ENCODE results near the gene ATAT1.

The ATAT1 gene

DNA sequence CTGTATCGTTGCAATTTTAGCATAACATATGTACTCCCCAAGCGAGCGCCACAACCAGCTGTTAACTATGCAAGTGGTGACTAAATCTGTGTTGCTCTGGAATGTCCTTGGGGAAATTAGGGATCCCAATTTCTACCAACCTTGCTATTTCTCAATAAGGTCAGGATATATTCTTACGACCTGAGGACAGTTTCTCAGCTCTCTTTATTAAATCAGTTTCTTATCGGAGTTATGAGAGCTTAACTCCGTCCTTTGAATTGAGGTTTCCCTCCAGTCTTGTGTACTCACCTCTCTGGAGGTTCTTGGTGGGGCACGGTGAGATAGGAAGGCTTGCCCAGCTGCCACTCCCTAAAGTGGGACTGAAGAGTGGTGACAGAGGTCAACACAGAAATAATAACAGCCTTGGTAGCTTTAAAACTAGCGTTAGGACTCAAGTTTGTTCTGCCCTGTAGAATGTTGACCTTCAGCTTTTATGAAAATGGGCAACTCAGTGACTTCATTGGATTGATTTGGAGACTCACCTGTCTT is 8.3 kb upstream of the ATAT1 start:
- Mint-ChIP-seq H3K27me3 (no peaks in the 10 kb centered on the region), H3K4me3 (peak overlapping the region; percentile 91 to 93), H3K9me3 (no peaks in the 10 kb centered on the region), H3K27ac (peak overlapping the region; percentile 100), H3K4me1 (peaks cover 67% of the 10 kb centered on the region)
- no peak for DNase-seq
- no peak for ATAC-seq

GRCh38 chr6:30619561-30619960 is 7.1 kb upstream of the ATAT1 start:
- no peak for ATAC-seq
- Mint-ChIP-seq H3K9me3 (no peaks in the 10 kb centered on the region), H3K27me3 (no peaks in the 10 kb centered on the region), H3K4me1 (peaks cover 55% of the 10 kb centered on the region), H3K27ac (peak overlapping the region in 1 of 2 donors; percentile 42), H3K4me3 (peak overlapping the region; percentile 91 to 93)
- DNase-seq = no peak

- Mint-ChIP-seq H3K4me1 (peaks cover 45% of the 10 kb centered on the region), H3K27ac (peak overlapping the region in 1 of 2 donors; percentile 28), H3K9me3 (no peaks in the 10 kb centered on the region), H3K27me3 (no peaks in the 10 kb centered on the region), H3K4me3 (no peak overlapping the region)
- no peak for ATAC-seq
- DNase-seq = no peak
Measured at GRCh38 chr6:30625511-30625910, 1.2 kb upstream of the ATAT1 start.

GRCh38 chr6:30635834-30636233 is 9.2 kb downstream of the ATAT1 start:
- no peaks in the 10 kb centered on the region for H3K9me3 Mint-ChIP-seq

DNA sequence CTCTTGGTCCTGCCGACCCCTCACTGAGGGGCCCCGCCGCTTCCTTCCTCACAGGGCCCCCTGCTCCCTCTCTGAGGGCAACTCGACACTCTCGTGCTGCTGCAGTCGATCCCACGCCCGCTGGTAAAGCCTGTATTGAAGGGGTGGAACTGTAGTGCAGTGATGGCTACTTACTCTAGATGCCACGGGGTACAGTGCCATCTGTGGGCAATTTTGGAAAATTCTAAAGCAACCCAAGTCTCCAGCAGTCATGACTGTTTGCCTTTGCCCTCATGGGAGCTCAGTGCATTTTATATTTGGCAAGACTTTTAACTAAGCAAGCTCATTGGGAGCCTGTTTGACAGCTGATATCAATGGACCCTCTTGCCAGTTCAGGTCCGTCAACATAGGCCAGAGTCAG is 13.8 kb downstream of the ATAT1 start:
- Mint-ChIP-seq H3K9me3 (no peaks in the 10 kb centered on the region), H3K27me3 (no peaks in the 10 kb centered on the region), H3K27ac (peak overlapping the region in 1 of 2 donors; percentile 84), H3K4me1 (peaks cover 21% of the 10 kb centered on the region), H3K4me3 (no peak overlapping the region)
- DNase-seq = no peak
- ATAC-seq = peak; percentile 64

More at GRCh38 chr6:30635834-30636233, 9.2 kb downstream of the ATAT1 start:
- DNase-seq = no peak
- Mint-ChIP-seq H3K27ac (peak overlapping the region in 1 of 2 donors; percentile 17), H3K4me3 (no peak overlapping the region), H3K4me1 (peaks cover 7% of the 10 kb centered on the region), H3K27me3 (no peaks in the 10 kb centered on the region)
- ATAC-seq = no peak

GRCh38 chr6:30641048-30641447 is 14.4 kb downstream of the ATAT1 start:
- peak overlapping the region in 1 of 2 donors; percentile 74 for H3K27ac Mint-ChIP-seq
- no peaks in the 10 kb centered on the region for H3K27me3 Mint-ChIP-seq
- no peak overlapping the region for H3K4me3 Mint-ChIP-seq
- DNase-seq (no peak), ATAC-seq (peak; percentile 58)
- peaks cover 27% of the 10 kb centered on the region for H3K4me1 Mint-ChIP-seq
- H3K9me3 Mint-ChIP-seq = no peaks in the 10 kb centered on the region

- no peak overlapping the region for H3K4me3 Mint-ChIP-seq
- no peak overlapping the region for H3K27ac Mint-ChIP-seq
Measured at GRCh38 chr6:30643656-30644055, 17.0 kb downstream of the ATAT1 start.

DNA sequence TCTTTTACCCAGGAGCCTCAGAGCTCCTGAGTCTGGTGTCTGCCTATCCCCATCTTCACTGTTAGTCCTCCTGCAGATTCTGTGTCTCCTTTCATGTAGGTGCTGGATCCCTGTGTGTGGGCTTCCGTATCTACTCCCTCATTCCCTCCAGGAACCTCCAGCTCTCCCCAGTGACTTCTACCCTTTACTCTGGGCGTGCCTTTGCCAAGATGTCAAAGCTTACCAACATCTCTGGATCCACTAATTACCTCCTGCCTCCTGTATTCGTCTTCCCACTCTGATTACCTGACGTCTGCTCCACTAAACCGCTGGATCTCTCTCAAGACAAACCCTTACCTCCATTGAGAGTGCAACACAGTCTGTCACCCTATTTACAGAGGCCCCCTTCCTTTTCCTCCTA is 18.1 kb downstream of the ATAT1 start:
- H3K4me3 Mint-ChIP-seq = no peak overlapping the region
- ATAC-seq (no peak), DNase-seq (no peak)
- H3K27ac Mint-ChIP-seq = no peak overlapping the region
- no peaks in the 10 kb centered on the region for H3K9me3 Mint-ChIP-seq
- H3K27me3 Mint-ChIP-seq = no peaks in the 10 kb centered on the region
- peaks cover 46% of the 10 kb centered on the region for H3K4me1 Mint-ChIP-seq

More at GRCh38 chr6:30643656-30644055, 17.0 kb downstream of the ATAT1 start:
- ATAC-seq = no peak
- no peak for DNase-seq
- H3K4me1 Mint-ChIP-seq = peaks cover 35% of the 10 kb centered on the region
- H3K9me3 Mint-ChIP-seq = no peaks in the 10 kb centered on the region
- H3K27me3 Mint-ChIP-seq = no peaks in the 10 kb centered on the region

GRCh38 chr6:30645989-30646388 is 19.3 kb downstream of the ATAT1 start:
- ATAC-seq (no peak), DNase-seq (no peak)
- Mint-ChIP-seq H3K9me3 (no peaks in the 10 kb centered on the region), H3K4me3 (peak overlapping the region; percentile 91), H3K27me3 (no peaks in the 10 kb centered on the region), H3K4me1 (peaks cover 37% of the 10 kb centered on the region), H3K27ac (no peak overlapping the region)

GRCh38 chr6:30646450-30647241 is 20.0 kb downstream of the ATAT1 start, which contains the start of gene C6orf136:
Gene C6orf136 (plus strand): TSS chr6:30647133. CDS start chr6:30647232, 99 bp downstream.
- no peaks in the 10 kb centered on the region for H3K9me3 Mint-ChIP-seq
- H3K27me3 Mint-ChIP-seq = no peaks in the 10 kb centered on the region
- DNase-seq (peak; percentile 88 to 93), ATAC-seq (peak; percentile 86)
- H3K4me3 Mint-ChIP-seq = peak within 1 kb of the TSS; percentile 91
- peaks cover 32% of the 10 kb centered on the region for H3K4me1 Mint-ChIP-seq
- peak within 1 kb of the TSS; percentile 95 to 96 for H3K27ac Mint-ChIP-seq

DNA sequence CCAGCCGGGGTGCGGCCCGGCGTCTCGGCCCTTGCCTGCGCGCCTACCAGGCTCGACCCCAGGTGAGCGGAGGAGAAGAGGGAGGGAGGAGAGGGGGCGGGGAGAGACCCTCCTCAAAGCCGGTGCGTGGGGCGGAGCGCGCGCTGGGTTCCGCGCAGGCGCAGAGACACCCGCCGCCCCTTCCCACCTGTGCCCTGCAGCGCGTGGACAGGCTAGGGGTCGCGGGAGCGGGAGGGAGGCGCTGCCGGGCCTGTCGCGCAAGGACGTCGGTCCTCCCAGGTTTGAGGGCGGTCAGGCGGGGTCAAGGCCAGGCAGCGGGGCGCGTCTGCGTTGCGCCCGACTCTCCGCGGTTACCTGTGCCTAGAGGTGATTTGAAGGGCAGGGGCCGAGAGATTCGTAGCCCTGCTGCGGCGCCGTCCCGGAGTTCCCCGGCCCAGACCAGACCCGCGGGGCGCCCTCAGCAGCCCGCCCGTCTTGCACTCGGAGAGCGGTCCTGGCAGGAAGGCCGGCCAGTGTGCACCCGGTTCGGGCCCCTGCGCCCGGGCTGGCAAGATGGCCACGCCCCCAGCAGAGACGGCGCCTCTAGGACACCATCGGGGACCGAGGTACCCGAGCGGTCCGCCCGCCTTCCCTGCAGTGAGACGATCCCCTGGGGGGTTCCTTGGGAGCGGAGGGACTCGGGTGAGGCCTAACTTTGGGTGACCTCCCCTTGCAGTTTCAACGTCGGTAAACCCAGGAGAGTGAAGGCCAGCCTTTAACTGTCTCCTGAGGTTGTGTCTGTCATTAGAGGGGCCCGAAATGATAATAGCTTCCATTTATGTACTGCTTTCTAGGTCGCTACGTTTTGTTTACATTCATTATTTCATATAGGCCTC is 20.8 kb downstream of the ATAT1 start:
- ATAC-seq (peak; percentile 87), DNase-seq (peak; percentile 83)
- no peaks in the 10 kb centered on the region for H3K9me3 Mint-ChIP-seq
- peaks cover 27% of the 10 kb centered on the region for H3K4me1 Mint-ChIP-seq
- H3K4me3 Mint-ChIP-seq = peak overlapping the region; percentile 91
- H3K27ac Mint-ChIP-seq = peak overlapping the region; percentile 95 to 96
- no peaks in the 10 kb centered on the region for H3K27me3 Mint-ChIP-seq

GRCh38 chr6:30651143-30651542 is 24.5 kb downstream of the ATAT1 start:
- Mint-ChIP-seq H3K4me3 (no peak overlapping the region), H3K27ac (peak overlapping the region in 1 of 2 donors; percentile 74), H3K9me3 (no peaks in the 10 kb centered on the region), H3K27me3 (no peaks in the 10 kb centered on the region), H3K4me1 (peaks cover 19% of the 10 kb centered on the region)
- DNase-seq (no peak), ATAC-seq (no peak)

DNA sequence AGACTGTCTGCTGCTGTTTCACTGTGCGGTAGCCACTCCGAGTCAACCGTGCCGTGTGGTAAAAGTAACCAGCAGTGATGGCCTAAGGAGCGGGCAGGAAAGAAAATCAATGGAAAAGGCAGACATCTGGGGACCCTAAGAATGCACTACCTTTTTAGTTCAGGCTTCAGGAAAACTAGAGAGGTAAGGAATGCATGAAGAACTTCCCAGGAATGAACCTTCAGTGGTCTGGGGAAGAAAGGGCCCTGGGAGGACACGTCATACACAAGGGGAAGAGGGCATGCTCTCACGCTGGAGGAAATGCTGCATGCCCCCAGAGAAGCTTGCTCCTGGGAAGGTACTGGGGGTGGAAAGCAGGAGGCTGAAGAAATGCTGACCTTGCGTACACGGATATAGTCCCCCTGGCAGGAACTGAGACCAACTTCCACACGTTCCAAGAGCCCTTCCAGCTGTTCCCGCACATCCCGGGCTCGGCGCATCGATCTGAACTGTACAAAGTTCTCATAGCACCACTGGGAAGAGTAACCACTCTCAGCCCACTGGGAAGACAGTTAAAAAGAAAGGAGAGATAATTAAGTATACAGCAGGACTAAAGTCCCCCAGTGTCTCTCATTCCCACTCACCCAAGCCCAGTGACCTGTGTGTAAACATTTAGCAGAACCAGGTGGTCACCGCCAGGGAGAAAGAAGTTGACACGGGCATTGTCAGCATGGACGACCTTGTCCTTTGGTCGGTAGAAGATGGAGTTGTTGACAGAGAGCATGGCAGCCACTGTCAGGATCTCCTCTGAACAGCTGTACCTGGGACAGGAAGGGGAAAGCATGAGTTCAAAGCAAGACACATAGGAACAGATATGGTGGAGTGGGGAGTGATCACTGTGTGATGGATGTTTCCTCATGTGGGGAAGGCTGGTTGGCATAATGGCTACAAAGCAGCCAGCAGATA is 28.4 kb downstream of the ATAT1 start:
- Mint-ChIP-seq H3K27me3 (no peaks in the 10 kb centered on the region), H3K27ac (peak overlapping the region in 1 of 2 donors; percentile 9), H3K4me1 (no peaks in the 10 kb centered on the region), H3K4me3 (no peak overlapping the region), H3K9me3 (no peaks in the 10 kb centered on the region)
- ATAC-seq (no peak), DNase-seq (no peak)

- ATAC-seq (no peak), DNase-seq (no peak)
- Mint-ChIP-seq H3K9me3 (no peaks in the 10 kb centered on the region), H3K27ac (peak overlapping the region in 1 of 2 donors; percentile 9), H3K4me3 (no peak overlapping the region), H3K4me1 (no peaks in the 10 kb centered on the region), H3K27me3 (no peaks in the 10 kb centered on the region)
Measured at GRCh38 chr6:30655743-30656094, 29.0 kb downstream of the ATAT1 start.

DNA sequence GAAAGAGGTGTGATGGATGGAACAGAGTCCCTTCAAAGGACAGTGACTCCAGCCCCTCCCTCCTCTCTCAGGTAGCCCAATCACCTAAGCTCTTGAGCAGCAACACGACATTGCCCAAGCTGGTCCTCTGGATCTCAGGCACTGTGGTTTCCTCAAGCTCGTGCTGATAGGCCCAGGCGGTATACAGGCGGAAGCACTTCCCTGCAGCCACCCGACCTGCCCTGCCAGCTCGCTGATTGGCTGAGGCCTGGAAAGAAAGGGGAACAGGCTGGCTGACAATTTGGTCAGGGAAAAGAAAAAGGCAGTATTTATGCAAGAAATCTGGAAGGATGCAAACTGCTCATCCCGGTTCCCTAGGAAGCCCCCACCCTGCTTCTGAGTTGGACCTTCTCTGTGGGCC is 29.8 kb downstream of the ATAT1 start:
- no peak overlapping the region for H3K4me3 Mint-ChIP-seq
- H3K9me3 Mint-ChIP-seq = no peaks in the 10 kb centered on the region
- no peaks in the 10 kb centered on the region for H3K4me1 Mint-ChIP-seq
- H3K27ac Mint-ChIP-seq = no peak overlapping the region
- no peak for ATAC-seq
- no peak for DNase-seq
- no peaks in the 10 kb centered on the region for H3K27me3 Mint-ChIP-seq

Data from stimulated activated naive CD8-positive, alpha-beta T cell treated with anti-CD3 and anti-CD28 coated beads, Interleukin-15, amount 100 ng/mL, for 72 hours (primary cell).